ENCODE measurements around the gene SYT9. TPM values are rescaled to one million over a fixed set of nuclear protein-coding genes. Genes with fewer than 3 reads are reported as not detected.

SYT9 gene
- total RNA-seq, 1 donor, result 0.10 TPM

Other genes starting within 250 kb of the SYT9 start
- not detected for gene ZNF214, start 231.6 kb upstream of the SYT9 start, total RNA-seq
- under 0.01 TPM for gene NLRP14, start 231.4 kb upstream of the SYT9 start, total RNA-seq
- gene RBMXL2, start 162.9 kb upstream of the SYT9 start, total RNA-seq, result not detected
- not detected for gene OLFML1, start 233.6 kb downstream of the SYT9 start, total RNA-seq